ENCODE data around the gene LRRC7. TPM values are rescaled to one million over a fixed set of nuclear protein-coding genes. Genes with fewer than 3 reads are reported as not detected.

Gene LRRC7
- total and polyA plus RNA-seq, 9 donors, result 0.01 to 0.45 (median 0.13) TPM; not detected in 4

- Histone ChIP-seq H3K4me3 (no peak overlapping the region), H3K9me3 (no peaks in the 10 kb centered on the region), H3K27me3 (no peaks in the 10 kb centered on the region), H3K27ac (no peak overlapping the region), H3K36me3 (no peaks in the 10 kb centered on the region), H3K4me1 (ENCODE audit: insufficient read depth) (no peaks in the 10 kb centered on the region)
- TF ChIP-seq, protein P1, sequence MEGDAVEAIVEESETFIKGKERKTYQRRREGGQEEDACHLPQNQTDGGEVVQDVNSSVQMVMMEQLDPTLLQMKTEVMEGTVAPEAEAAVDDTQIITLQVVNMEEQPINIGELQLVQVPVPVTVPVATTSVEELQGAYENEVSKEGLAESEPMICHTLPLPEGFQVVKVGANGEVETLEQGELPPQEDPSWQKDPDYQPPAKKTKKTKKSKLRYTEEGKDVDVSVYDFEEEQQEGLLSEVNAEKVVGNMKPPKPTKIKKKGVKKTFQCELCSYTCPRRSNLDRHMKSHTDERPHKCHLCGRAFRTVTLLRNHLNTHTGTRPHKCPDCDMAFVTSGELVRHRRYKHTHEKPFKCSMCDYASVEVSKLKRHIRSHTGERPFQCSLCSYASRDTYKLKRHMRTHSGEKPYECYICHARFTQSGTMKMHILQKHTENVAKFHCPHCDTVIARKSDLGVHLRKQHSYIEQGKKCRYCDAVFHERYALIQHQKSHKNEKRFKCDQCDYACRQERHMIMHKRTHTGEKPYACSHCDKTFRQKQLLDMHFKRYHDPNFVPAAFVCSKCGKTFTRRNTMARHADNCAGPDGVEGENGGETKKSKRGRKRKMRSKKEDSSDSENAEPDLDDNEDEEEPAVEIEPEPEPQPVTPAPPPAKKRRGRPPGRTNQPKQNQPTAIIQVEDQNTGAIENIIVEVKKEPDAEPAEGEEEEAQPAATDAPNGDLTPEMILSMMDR (IDR thresholded peaks at IDR 0.05), result no peak
- TF ChIP-seq POLR2A (IDR thresholded peaks at IDR 0.05) (no peak), EP300 (IDR thresholded peaks at IDR 0.05) (no peak)
- no peak for DNase-seq
- 84 to 89% (median 88%) methylated on average over 1 of the region's 1 CpG for WGBS, 3 donors
- intact Hi-C loops (cut with DNase I), result no loop called here
These were observed 420.2 kb downstream of the LRRC7 start for GRCh38 chr1:69987881-69988280.

GRCh38 chr1:69991644-69992043 is 423.9 kb downstream of the LRRC7 start:
- Histone ChIP-seq H3K9me3 (no peaks in the 10 kb centered on the region), H3K36me3 (no peaks in the 10 kb centered on the region), H3K27me3 (no peaks in the 10 kb centered on the region), H3K27ac (no peak overlapping the region), H3K4me1 (ENCODE audit: insufficient read depth) (no peaks in the 10 kb centered on the region), H3K4me3 (no peak overlapping the region)
- TF ChIP-seq EP300 (IDR thresholded peaks at IDR 0.05) (no peak), POLR2A (IDR thresholded peaks at IDR 0.05) (no peak)
- TF ChIP-seq, protein P1 (IDR thresholded peaks at IDR 0.05), result no peak
- intact Hi-C loops (cut with DNase I), result no loop called here
- DNase-seq, result no peak
- 63 to 77% (median 72%) methylated on average over 3 of the region's 3 CpGs for WGBS, 3 donors

DNA sequence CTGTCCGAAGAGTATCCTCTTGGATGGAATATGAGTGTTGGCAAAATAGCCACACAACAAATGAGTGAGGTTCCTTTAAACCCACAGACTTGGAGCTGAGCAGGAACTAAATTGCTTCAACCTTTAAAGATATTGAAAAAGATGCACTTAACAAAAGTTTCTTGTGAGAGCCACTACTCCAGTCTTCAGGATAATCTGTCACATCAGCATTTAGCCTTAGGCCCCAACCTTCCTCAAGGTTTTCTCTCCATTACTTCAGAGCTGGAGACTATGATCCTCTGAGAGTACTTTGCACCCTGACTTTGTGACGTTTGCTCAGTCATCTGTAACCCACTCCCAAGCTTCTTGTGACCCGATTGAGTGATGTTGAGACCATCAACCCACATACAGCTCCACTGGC is 424.9 kb downstream of the LRRC7 start:
- intact Hi-C loops (cut with DNase I), result no loop called here

DNA sequence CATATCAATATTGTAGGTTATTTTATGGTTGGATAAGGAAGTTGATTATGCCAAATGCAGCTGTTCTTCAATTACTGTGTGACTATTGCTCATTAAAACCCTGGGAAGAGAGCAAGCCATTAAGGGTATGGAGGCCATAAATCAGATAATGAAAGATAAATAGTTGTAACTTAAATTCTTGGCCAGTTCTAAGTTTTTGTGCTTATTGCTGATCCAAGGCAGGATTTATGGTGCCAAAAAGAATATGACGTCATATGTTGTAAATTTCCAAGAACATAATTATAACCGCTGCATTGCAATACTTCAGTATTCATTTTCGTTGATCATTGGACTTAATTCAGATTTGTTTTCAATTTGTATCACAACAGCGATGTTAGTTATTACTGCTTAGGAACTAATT is 426.1 kb downstream of the LRRC7 start:
- no peaks in the 10 kb centered on the region for H3K9me3 ChIP-seq
- DNase-seq, result no peak
- no peak overlapping the region for H3K27ac ChIP-seq
- no peaks in the 10 kb centered on the region for H3K36me3 ChIP-seq
- H3K27me3 ChIP-seq, result no peaks in the 10 kb centered on the region
- whole genome bisulfite sequencing, 3 donors, result 35 to 50% (median 48%) methylated on average over 4 of the region's 4 CpGs
- no peaks in the 10 kb centered on the region for H3K4me1 ChIP-seq (ENCODE audit: insufficient read depth)
- TF ChIP-seq POLR2A (IDR thresholded peaks at IDR 0.05), result no peak
- TF ChIP-seq EP300 (IDR thresholded peaks at IDR 0.05), result no peak
- TF ChIP-seq, protein P1 (IDR thresholded peaks at IDR 0.05), result no peak
- no peak overlapping the region for H3K4me3 ChIP-seq
- intact Hi-C loops (cut with DNase I), result no loop called here

More for the DNA sequence above, 424.9 kb downstream of the LRRC7 start:
- WGBS, 3 donors, result 73 to 82% (median 78%) methylated on average over 3 of the region's 3 CpGs
- Histone ChIP-seq H3K36me3 (no peaks in the 10 kb centered on the region), H3K4me1 (ENCODE audit: insufficient read depth) (no peaks in the 10 kb centered on the region), H3K27ac (no peak overlapping the region), H3K27me3 (no peaks in the 10 kb centered on the region), H3K9me3 (no peaks in the 10 kb centered on the region), H3K4me3 (no peak overlapping the region)
- TF ChIP-seq, protein P1 (IDR thresholded peaks at IDR 0.05), result no peak
- TF ChIP-seq EP300 (IDR thresholded peaks at IDR 0.05), result no peak
- no peak for TF ChIP-seq POLR2A (IDR thresholded peaks at IDR 0.05)
- DNase-seq, result no peak

Measured in ovary (tissue), 9 donors.